Epithelial cell of esophagus (primary cell): ENCODE data around the gene UNC13A.

Source experiments
- DNase-seq: peaks from one replicate; pipeline ENCODE4 v3.0.0; 2010; ENCODE audit warnings: low read depth
- H3K4me3 ChIP-seq: 2 replicates; pipeline ENCODE4 v1.5.1; 2011; ENCODE audit warnings: mild to moderate bottlenecking, low read length, control low read depth
- TF ChIP-seq, protein P1 (sequence below): IDR thresholded peaks from 2 replicates; pipeline ENCODE4 v1.5.1; 2011; ENCODE audit warnings: low read depth, mild to moderate bottlenecking, low read length, control low read depth, inconsistent platforms; ENCODE audit not compliant: insufficient read depth; ENCODE audit errors: missing control alignments

Gene UNC13A

DNA sequence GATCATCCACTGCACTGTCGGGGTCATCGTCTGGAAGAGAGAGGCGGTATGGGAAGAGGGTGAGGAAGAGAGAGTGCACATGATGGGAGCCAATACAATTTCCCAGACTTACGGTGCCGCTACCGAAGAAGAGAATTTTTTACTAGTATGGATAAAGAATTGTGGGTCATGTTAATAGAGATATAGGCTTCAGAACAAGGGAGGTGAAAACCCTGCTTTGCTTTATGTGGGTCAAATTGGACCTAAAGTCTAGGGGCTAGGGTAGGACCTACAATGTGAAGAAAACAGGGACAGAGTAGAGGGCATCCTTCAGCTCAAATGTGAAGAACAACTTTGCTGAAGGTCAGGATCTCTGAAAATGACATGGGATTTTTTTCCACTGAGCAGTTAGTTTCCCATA, 29.9 kb downstream of the UNC13A start:
- TF ChIP-seq, protein P1, sequence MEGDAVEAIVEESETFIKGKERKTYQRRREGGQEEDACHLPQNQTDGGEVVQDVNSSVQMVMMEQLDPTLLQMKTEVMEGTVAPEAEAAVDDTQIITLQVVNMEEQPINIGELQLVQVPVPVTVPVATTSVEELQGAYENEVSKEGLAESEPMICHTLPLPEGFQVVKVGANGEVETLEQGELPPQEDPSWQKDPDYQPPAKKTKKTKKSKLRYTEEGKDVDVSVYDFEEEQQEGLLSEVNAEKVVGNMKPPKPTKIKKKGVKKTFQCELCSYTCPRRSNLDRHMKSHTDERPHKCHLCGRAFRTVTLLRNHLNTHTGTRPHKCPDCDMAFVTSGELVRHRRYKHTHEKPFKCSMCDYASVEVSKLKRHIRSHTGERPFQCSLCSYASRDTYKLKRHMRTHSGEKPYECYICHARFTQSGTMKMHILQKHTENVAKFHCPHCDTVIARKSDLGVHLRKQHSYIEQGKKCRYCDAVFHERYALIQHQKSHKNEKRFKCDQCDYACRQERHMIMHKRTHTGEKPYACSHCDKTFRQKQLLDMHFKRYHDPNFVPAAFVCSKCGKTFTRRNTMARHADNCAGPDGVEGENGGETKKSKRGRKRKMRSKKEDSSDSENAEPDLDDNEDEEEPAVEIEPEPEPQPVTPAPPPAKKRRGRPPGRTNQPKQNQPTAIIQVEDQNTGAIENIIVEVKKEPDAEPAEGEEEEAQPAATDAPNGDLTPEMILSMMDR, result no peak
- no peak overlapping the region for H3K4me3 ChIP-seq
- DNase-seq, result no peak

DNA sequence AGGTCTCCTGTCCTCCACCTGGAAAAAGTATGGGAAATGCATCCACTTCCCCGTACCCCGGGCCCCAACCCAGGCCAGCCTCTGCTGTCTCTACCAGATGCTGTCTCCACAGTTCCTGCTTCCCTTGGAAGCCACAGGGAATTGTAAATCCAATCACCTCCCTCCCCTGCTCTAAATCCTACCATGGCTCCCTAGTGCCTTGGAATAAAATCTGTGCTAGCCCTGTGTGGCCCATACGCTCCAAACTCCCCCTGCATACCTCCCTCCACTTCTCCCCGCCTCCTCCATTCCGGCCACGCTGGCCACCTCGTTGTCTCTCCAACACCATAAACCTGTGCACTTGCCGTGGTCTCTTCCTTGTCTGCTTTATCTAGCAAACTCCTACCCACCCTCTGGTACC, 31.2 kb downstream of the UNC13A start:
- TF ChIP-seq, protein P1, result no peak

DNA sequence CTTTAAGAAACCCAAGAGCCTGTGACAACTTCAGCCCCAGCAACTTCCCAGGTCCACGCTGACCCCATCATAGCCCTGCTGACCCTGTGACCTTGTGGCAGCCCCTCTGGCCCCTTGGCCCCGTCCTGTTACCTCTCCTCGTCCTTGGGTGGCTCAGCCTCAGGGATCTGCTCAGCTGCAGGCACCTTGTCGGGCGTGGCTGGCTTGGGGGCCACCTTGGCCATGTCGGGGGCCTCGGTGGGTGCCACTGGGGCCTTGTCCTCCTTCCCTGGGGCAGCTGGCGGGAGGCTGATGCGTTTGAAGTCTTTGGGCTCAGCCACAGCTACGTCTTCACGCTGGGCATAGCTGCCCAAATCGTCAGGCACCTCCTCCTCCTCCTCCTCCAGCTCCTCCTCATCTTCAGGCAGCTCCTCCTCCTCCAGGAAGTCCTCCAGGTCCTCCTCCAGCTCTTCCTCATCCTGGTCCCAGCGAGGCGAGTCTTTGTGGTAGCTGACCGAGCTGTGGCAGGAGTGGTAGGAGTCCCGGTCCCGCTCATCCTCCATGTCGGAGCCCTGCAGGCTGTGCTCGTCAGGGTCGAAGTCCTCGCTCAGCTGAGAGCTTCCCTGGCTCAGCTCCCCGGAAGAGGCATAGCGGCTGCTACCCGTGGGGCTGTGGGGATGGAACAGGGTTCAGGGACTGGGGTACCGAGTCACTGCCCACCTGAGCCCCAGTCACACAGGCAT, 32.2 kb downstream of the UNC13A start:
- TF ChIP-seq, protein P1, result no peak
- no peak overlapping the region for H3K4me3 ChIP-seq
- no peak for DNase-seq

More for the DNA sequence above, 31.2 kb downstream of the UNC13A start:
- DNase-seq, result no peak
- no peak overlapping the region for H3K4me3 ChIP-seq

DNA sequence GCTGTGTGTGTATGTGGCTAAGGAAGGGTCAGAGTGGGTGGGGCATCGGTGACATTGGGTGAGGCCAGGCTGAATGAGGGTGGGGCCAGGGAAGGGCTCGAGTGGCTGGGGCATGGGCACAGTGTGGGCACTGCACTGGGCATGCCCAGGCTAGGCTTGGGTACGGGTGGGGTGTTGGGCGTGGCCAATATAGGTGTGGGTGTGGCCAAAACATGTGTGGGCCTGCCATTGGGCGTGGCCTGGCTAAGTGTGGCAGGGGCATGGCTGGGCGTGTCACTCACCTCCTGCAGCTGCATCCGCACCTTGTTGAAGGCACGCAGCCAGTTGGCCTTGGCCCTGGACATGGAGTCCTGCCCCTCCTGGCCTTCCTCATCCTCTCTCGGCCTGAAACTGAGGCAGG, 33.2 kb downstream of the UNC13A start:
- peak; percentile 28 for DNase-seq
- H3K4me3 ChIP-seq, result no peak overlapping the region
- TF ChIP-seq, protein P1, result no peak

DNA sequence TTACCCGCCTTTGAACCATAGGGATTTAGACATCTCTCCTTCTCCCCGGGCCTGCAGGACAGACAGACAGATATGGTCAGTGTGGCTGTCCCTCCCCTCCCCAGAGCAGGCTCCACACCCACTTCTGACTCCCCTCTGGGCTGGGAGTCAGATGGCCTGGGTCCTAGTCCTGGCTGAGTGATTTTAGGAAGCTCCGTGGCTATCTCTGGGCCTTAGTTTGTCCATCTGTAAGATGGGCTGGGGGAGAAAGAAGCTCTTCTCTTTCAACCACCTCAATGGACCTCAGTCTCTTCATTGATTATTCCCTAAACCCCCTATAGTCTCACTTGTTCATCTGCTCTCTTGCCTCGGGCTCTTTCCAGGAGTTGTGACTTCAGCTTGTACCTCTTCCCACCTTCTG, 35.5 kb downstream of the UNC13A start:
- H3K4me3 ChIP-seq, result no peak overlapping the region
- no peak for DNase-seq
- TF ChIP-seq, protein P1, result no peak

DNA sequence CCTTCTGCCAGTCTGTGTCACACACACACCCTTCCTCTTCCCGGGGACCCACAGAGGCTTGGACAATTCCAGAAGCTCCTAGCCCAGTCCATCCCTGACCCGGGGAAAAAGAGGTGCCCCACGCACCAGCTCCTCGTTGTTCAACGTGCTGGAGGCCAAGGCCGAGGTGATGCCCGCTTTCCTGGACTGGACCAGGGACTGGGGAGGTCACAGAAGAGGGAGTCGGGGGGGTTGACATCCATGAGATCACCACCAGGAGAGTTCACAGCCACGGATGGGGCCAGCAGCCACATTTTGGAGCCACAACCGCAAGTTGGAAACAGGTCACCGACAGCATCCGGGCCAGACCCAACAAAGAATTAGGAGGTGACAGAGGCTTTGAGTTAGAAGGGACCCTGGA, 39.4 kb downstream of the UNC13A start:
- H3K4me3 ChIP-seq, result no peak overlapping the region
- no peak for DNase-seq
- TF ChIP-seq, protein P1, result no peak

DNA sequence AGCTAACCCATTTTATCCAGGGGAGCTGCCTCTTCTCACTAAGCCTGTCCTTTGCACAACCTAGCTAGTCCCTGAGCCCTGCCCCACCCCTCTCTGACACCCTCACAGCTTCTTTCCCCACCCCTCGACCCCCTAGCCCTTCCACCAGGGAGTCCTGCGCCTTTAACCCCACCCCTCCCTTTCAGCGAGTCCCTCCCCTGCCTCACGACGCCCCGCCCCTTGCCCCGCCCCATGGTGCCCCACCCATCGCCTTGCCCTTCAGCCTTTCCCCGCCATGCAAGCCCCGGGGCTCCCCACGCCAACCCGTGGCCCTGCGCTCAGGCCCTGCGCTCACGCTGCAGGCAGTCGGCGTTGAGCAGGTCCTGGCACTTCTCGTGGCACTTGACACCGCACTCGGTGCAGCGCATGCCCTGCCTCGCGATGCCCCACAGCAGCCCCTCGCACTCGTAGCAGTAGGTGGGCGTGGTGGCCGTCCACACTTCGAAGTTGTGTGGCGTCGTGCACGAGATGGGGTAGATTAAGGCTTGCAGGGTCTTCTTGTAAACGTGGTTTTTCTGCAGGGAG, 40.0 kb downstream of the UNC13A start:
- TF ChIP-seq, protein P1, result no peak
- no peak for DNase-seq
- H3K4me3 ChIP-seq, result no peak overlapping the region
